Kidney epithelial cell (primary cell): Measurements from ENCODE around the gene PPME1. TPM values are rescaled to one million over a fixed set of nuclear protein-coding genes. Genes with fewer than 3 reads are reported as not detected.

Experiments
- DNase-seq: peaks from one replicate; pipeline ENCODE4 v3.0.0-alpha.2; 2010; ENCODE audit warnings: low read depth
- H3K27me3 ChIP-seq: 2 replicates; pipeline ENCODE4 v1.6.0; 2011; ENCODE audit warnings: low read length; ENCODE audit not compliant: control insufficient read depth, insufficient read depth
- H3K36me3 ChIP-seq: 2 replicates; pipeline ENCODE4 v1.5.1; 2011; ENCODE audit warnings: low read length; ENCODE audit not compliant: control insufficient read depth, insufficient read depth
- H3K4me3 ChIP-seq: 2 replicates; pipeline ENCODE4 v1.5.1; 2011; ENCODE audit warnings: low read depth, mild to moderate bottlenecking, control low read depth, low read length
- total RNA-seq: library from RNA; depleted of rRNA; stranded (reverse); fragments of >200 nt; gene quantifications from 2 replicates; pipeline ENCODE4 v1.2.3, GENCODE V29; 2015
- TF ChIP-seq, protein P1 (sequence below): IDR thresholded peaks from 2 replicates; pipeline ENCODE4 v1.5.1; 2011; ENCODE audit warnings: mild to moderate bottlenecking, moderate library complexity, low read length, control low read depth, inconsistent platforms; ENCODE audit not compliant: insufficient read depth, poor library complexity, severe bottlenecking

PPME1 gene
- total RNA-seq, 1 donor from 2014 or later = 29.2 TPM

DNA sequence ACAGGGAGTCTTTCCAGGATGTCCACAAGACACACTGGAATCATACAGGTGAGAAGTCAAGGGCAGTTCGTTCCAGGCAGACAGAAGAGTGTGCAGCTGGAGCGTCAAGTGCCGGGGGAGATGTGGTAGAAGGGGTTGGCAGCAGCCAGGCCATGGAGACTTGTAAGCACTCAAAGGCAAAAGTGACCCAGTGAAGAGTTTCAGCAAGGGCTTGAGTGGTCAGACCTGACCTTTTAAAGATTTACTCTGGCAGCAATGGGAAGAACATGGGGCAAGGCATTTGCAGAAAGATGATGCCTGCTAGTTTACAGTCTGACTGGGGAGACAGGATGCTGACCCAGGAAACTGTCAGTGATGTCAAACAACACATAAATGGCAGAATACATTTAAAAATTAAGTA lies 111.3 kb downstream of the PPME1 start:
- H3K36me3 ChIP-seq = no peaks in the 10 kb centered on the region
- no peak overlapping the region for H3K4me3 ChIP-seq
- TF ChIP-seq, protein P1, sequence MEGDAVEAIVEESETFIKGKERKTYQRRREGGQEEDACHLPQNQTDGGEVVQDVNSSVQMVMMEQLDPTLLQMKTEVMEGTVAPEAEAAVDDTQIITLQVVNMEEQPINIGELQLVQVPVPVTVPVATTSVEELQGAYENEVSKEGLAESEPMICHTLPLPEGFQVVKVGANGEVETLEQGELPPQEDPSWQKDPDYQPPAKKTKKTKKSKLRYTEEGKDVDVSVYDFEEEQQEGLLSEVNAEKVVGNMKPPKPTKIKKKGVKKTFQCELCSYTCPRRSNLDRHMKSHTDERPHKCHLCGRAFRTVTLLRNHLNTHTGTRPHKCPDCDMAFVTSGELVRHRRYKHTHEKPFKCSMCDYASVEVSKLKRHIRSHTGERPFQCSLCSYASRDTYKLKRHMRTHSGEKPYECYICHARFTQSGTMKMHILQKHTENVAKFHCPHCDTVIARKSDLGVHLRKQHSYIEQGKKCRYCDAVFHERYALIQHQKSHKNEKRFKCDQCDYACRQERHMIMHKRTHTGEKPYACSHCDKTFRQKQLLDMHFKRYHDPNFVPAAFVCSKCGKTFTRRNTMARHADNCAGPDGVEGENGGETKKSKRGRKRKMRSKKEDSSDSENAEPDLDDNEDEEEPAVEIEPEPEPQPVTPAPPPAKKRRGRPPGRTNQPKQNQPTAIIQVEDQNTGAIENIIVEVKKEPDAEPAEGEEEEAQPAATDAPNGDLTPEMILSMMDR = no peak
- DNase-seq = no peak
- no peaks in the 10 kb centered on the region for H3K27me3 ChIP-seq

GRCh38 chr11:74282914-74283371 lies 111.9 kb downstream of the PPME1 start:
- H3K27me3 ChIP-seq = no peaks in the 10 kb centered on the region
- TF ChIP-seq, protein P1 = no peak
- DNase-seq = no peak

GRCh38 chr11:74283580-74284180 lies 112.6 kb downstream of the PPME1 start:
- DNase-seq = no peak
- TF ChIP-seq, protein P1 = no peak
- no peak overlapping the region for H3K4me3 ChIP-seq
- H3K36me3 ChIP-seq = no peaks in the 10 kb centered on the region
- no peaks in the 10 kb centered on the region for H3K27me3 ChIP-seq

More at GRCh38 chr11:74282914-74283371, 111.9 kb downstream of the PPME1 start:
- Histone ChIP-seq H3K36me3 (no peaks in the 10 kb centered on the region), H3K4me3 (no peak overlapping the region)

DNA sequence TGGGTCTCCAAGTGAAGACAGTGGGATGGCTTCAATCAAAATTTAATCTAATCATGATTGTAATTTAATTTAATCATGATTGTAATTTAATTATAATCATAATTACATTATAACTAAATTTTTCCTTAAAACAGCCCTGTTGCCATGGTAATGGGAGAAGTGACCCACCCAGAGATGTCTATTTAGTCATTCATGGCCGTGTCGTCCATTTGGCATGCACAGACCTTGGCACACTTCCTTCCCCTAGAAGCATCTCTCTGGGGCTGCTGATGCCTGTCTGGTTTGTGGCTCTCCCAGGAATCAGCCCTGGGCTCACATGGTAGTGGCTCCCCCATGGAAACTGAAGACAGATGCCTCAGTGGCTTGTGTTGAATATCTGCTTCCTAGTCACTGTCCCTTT lies 113.4 kb downstream of the PPME1 start:
- Histone ChIP-seq H3K27me3 (no peaks in the 10 kb centered on the region), H3K4me3 (no peak overlapping the region), H3K36me3 (no peaks in the 10 kb centered on the region)
- TF ChIP-seq, protein P1 = no peak
- DNase-seq = no peak

- Histone ChIP-seq H3K27me3 (no peaks in the 10 kb centered on the region), H3K4me3 (no peak overlapping the region), H3K36me3 (no peaks in the 10 kb centered on the region)
- TF ChIP-seq, protein P1 = no peak
- peak; percentile 61 for DNase-seq
Measured at GRCh38 chr11:74288161-74288560, 117.1 kb downstream of the PPME1 start.

DNA sequence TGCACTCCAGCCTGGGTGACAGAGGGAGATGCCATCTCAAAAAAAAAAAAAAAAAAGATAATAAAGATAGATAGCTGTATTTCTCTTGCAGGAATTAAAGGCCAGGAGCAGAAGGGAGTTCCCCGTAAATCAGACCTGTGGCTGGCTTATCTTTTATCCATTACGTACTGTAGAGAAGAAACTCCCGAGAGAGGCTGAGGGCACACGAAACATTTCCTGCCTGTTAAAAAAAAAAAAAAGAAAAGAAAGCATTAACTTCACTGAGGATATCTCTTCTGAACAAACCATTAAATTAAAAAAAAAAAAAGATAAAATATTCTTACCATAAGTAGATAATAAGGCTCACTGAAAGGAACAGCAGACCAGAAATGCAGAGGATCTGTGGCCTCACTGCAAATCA lies 117.8 kb downstream of the PPME1 start:
- Histone ChIP-seq H3K27me3 (no peaks in the 10 kb centered on the region), H3K4me3 (no peak overlapping the region), H3K36me3 (no peaks in the 10 kb centered on the region)
- no peak for DNase-seq
- TF ChIP-seq, protein P1 = no peak
